Activated T-cell treated with anti-CD3 and anti-CD28 coated beads, Interleukin-2, amount 50 U/mL, for 48 hours (primary cell): Measurements from ENCODE around the gene FAM83E.
A peak's percentile ranks its signal among the peaks of the same experiment; 100 is the strongest.
"Not testable (repeated sequence)": the region's sequence is repeated elsewhere in the genome, so short reads cannot be mapped to it uniquely, and the experiment has no call there.

Experiments
- DNase-seq, 2 experiments: peaks; one replicate each; pipeline ENCODE4 v3.0.0-alpha.2; 2020

The FAM83E gene

GRCh38 chr19:48639483-48640375 is 24.9 kb upstream of the FAM83E start:
- DNase-seq, result peak in 1 of 2 experiments; percentile 46

DNA sequence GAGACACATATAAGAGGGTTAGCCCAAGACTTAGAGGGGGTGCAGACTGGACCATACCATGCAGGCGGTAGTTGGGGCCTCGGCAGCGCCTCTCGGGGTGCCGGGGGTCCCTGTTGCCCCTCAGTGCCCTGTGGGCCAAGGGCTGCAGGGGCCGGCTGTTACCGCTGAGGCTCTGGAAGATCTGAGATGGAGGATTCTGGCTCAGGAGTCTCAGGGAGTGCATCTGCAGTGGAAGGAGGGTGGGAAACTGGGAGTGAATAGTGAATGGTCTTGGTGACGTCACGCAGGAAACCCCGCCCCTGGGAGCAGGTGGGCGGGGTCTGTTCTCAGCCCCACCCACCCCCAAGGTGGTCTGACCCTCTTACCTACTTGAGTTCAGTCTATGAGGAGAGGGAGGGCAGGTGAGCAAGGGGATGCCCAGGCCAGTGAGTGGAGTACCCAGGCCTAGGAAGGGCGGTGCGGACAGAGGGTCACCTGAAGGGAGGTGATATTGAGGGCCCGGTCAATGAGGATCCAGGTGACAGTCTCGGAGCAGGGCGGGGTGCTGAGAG is 24.0 kb upstream of the FAM83E start:
- peak in 1 of 2 experiments; percentile 56 for DNase-seq

DNA sequence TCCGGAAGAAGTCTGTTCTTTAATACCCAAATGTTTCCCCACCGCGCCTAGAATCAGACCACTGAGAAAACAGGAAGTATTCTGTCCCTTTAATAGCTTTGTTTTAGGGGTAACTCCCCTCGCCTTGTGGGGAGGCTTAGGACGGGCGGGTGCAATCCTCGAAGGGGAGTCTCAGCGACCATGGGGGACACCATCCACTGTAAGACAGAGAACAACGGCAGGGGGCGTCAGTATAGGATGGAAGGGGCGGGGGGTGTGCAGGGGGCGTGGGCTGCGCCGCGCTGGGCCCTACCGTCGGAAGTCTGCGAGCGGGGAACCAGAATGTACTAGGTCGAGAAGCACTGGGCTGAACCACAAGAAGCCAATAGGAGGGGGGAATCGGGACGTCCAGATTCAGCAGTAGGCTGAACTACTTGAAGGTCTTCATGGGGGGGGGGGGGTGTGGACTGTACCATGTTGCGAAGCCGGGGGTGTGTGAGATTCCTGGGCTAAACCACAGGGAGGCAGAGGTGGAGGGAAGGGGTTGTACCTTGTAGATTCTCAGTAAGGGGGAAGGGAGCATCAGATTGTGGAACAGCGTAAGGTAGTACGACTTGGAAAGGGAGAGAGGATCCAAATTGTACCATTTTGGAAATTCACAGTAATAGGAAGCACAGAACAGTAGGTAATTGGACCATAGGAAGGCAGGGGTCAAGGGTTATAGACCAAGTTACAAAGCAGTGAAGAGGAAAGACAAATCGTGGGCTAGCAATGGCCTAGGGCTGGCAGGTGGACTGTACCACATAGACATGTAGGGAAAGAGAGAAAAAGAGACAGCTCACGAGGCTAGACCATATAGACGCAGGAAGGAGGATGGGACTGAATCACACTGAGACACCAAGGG is 23.3 kb upstream of the FAM83E start:
- DNase-seq, result peak; percentile 76 to 81

GRCh38 chr19:48637449-48637947 is 22.6 kb upstream of the FAM83E start:
- peak; percentile 98 to 99 for DNase-seq

GRCh38 chr19:48636859-48637448 is 22.1 kb upstream of the FAM83E start, which contains the start of gene DBP:
Gene DBP (minus strand): TSS chr19:48637379. CDS start chr19:48636994, 385 bp downstream.
- DNase-seq, result no peak

DNA sequence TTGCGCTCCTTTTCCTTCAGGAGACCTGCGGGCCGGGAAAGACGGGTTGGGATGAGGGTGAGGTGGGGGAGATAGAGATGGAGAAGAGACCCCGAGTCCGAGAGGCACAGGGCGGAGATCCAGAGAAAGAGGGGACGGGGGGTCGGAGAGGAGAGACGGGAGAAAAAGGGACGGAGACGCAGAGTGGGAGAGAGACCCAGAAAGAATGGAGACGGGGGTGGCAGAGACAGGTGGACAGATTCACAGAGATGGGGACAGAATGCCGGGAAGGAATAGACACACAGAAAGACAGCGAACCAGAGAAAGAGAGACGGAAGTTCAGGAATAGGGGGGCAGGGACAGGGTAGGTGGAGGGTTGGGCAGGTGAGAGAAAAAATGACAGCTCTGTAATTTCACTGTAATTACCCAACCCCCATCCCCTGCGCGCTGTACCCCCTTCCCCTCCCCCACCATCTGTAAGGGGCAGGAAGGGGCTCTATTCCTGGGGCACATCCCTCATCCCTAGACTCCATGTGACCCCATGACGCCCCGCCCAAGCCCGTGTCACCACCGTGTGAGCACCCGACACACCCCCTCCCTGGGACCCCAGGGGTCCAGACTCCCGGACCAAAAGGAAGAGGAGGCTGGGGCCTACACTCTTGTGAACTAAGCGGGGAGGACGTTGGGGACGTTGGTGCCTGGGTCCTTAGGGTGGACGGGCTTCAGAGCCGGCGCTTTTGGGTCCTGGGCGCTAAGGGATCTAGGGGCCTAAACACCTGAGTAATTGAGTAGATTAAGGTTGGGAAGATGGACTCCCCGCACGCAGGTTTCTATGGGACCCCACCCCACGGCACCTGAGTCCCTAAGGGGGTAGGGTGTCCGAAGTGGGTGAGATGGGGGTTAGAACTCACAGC is 21.3 kb upstream of the FAM83E start:
- DNase-seq, result no peak

GRCh38 chr19:48635263-48635965 is 20.5 kb upstream of the FAM83E start:
- DNase-seq, result peak; percentile 81 to 86

- DNase-seq, result peak; percentile 95 to 97
Observed at GRCh38 chr19:48634424-48635262, 19.8 kb upstream of the FAM83E start.

DNA sequence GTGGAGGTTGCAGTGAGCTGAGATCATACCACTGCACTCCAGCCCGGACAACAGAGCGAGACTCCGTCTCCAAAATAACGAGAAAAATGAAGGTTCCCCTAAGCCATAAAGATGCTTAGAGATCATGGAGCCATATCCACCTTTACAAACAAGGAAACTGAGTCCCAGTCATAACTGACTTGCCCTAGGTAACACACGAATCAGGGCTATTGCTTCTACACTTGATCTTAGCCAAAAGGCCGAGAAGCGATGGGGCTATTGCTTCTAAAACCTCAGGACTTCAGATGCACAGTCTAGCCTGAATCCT is 19.1 kb upstream of the FAM83E start:
- DNase-seq, result no peak

GRCh38 chr19:48633148-48634035 is 18.5 kb upstream of the FAM83E start:
- no peak for DNase-seq

- DNase-seq, result no peak
Observed at GRCh38 chr19:48632692-48633147, 17.8 kb upstream of the FAM83E start.

- not testable (repeated sequence) for DNase-seq
Observed at GRCh38 chr19:48632286-48632685, 17.4 kb upstream of the FAM83E start.

DNA sequence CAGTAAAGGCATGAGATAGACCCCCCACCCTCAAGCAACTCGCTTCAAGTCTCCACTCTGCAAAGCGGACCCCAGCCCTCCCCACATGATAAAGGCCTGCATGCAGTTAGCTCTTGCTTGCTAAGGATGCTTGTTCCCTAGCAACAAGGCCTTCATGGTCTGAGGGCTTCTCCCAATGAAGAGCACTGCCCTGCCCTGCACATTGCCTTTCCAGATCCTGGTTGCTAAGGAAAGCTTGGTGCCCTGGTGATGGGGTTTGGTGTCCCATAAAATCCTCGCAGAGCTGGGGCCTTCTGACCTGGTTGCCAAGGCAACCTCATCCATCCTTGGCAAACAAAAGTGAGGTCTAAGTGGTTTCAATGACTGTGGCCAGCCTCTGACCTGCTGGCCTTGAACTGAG is 16.3 kb upstream of the FAM83E start:
- DNase-seq, result no peak

- DNase-seq, result no peak
Observed at GRCh38 chr19:48630296-48631063, 15.6 kb upstream of the FAM83E start.

- peak; percentile 63 to 65 for DNase-seq
Observed at GRCh38 chr19:48629599-48630295, 14.9 kb upstream of the FAM83E start.

- no peak for DNase-seq
Observed at GRCh38 chr19:48629297-48629598, 14.4 kb upstream of the FAM83E start.

- DNase-seq, result no peak
Observed at GRCh38 chr19:48628486-48629296, 13.8 kb upstream of the FAM83E start.
